Suppressor macrophage (primary cell): ENCODE results near the gene SCP2.

Source experiments
- DNase-seq, 4 experiments: peaks; one replicate each; pipeline ENCODE4 v3.0.0-alpha.2; 2020 to 2022

The SCP2 gene

DNA sequence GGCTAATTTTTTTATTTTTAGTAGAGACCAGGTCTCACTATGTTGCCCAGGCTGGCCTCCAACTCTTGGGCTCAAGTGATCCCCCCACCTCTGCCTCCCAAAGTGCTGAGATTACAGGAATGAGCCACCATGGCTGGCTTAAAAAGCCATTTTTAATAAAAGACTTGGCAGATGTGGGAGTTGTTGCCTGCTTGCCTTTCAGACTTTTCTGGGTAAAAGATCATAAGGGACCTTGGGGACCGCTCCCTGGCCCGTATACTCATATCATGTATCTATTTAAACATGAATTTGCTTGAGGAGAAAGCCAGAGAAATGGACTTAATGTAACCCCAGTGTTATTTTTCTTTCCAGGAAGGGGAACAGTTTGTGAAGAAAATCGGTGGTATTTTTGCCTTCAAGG is 111.5 kb downstream of the SCP2 start:
- no peak for DNase-seq

DNA sequence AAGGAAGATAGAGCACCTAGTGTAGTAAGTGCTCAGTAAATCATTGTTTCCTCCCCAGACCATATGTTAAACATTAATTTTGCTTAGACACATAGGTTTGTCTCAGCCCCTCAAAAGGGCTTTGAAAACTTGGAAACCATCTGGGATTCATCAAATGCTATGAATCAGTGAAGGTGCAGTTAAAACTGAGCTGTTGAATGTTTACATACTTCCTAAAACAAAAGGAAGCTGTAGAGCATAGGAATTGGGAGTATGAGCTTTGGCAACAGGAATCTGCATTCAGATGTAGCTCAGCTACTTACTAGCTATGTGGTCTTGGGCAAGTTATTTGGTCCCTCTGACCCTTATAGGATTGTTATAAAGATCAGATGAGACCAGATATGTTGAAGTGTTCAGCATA is 116.2 kb downstream of the SCP2 start:
- DNase-seq, result no peak

DNA sequence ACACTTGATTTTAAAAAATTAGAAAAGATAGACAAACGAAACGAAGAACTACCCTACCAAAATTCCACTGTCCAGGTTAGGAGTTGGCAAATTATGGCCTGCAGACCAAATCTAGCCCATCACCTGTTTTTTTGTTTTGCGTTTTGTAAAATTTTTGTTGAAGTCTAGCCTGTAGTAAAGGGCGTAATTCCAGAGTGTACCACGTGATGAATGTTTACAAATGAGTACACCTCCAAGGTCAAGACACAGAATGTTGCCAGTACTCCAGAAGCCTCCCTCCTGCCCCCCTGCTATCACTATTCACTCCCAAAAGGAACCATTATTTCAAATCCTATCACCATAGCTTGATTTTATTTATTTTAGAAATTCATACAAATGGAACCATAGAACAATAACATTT is 117.8 kb downstream of the SCP2 start:
- no peak for DNase-seq

DNA sequence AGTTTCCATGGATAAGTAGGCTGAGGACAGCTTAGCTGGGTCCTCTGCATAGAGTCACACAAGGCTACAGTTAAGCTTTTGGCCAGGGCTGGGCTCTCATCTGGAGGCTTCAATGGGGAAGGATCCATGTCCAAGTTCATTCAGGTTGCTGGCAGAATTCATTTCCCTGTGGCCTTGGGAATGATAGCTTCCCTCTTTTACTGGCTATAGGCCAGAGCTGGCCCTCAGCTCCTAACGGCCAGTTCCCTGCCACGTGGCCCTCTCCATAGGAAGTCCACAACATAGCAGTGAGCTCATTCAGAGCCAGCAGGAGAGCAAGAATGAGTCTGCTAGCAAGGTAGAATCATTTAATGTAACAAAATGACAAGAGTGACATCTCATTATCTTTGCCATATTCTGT is 119.9 kb downstream of the SCP2 start:
- DNase-seq, result peak in 2 of 4 experiments; percentile 4 to 13

DNA sequence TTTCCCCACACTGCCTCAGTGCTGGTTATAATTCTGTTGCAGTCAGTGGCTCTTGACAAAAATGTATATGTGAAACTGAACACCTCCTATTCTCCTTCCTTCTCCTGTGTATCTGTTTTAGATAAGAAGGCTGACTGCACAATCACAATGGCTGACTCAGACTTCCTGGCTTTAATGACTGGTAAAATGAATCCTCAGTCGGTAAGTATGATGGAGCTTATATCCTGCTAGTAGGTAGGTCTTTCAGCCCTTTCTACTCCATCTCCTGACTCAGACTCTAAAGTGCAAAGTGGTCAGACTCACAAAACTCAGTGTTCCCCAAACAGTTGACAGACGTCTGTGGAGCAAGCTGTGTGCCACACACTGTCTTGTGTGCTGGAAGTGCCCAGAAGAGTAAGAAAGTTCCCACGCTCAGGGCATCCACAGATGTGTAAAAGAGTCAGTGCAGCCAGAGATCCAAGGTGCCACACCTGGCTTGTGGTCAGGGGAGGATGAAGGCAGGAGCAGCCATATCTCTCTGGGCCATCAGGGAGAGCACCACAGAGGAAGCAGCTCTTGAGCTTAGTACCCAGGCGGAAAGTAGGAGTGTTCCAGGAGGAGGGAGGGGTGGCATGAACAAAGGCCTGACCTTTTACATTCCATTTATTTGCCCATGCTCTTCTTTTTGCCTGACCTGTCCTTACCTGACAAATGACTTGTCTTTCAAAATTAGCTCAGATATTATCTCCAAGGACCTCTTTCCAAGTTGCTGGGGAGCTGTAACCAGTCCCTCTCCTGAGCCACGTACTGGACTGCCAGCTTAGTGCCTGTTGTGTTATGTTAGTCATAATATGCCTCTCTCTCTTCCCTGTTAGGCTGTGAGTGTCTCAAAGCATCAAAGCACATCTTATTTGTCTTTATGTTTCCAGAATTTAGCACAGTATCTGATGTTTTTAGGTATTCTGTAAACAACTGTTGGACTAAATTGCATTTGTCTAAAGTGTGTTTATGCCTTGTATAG is 121.0 kb downstream of the SCP2 start:
- no peak for DNase-seq

DNA sequence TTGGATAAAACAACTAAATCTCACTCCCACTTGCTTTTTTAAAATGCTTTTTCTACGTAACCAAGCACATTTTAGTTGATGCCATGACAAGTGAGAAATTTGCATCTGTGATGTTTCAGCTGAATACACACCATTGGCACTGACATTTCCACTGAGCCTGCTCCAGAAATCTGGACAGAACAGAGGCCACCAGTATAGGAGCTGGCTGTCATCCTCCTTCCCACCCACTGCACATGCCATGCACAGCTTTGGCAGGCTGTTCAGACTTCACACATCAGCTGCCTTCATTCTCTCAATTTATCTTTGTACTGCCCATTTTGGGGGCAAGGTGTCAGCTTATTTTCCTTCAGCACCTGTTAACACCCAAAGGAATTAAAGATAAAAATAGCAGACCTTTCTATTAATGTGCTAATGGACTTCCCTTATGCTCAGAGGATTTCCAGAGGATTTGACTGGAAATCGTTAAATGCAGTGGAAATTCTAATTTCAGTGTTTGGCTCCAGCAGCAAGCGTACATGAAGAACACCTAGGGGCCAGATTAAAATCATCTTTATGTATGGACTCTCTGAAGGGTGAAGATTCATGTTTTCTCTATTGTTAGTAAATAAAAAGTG is 122.0 kb downstream of the SCP2 start:
- DNase-seq, result no peak

DNA sequence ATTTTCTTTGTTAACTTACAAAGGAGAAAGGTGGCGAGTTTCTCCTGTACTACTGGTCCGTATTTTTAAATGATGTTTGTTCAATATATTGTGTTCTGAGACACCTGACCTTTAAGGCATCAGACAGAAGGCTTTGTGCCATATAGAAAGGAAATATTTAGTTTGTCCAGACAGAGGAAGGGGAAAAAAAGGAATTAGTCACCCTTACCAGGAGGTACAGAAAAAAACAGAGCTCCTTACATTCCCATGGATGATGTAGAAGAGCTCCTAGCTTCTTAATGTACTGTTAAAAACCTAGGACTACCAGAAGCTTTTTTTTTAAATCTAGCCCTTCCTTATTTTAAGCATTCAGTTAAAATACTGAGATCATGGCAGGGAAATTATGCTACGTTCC is 122.5 kb downstream of the SCP2 start:
- no peak for DNase-seq

DNA sequence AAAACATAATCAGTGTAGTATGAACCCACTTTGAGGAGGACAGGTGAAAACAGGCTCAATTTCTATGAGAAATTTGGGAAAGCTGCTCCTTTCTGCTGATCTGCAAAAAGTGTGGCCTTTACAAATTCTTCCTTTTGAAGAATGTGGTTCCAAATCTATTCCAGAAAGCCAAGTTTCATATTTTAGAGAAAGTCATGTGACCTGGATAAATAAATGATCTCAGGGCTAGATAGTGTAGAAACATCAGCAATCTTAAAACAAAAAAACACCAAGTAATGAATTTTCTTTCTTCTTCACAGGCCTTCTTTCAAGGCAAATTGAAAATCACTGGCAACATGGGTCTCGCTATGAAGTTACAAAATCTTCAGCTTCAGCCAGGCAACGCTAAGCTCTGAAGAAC is 123.2 kb downstream of the SCP2 start:
- no peak for DNase-seq

DNA sequence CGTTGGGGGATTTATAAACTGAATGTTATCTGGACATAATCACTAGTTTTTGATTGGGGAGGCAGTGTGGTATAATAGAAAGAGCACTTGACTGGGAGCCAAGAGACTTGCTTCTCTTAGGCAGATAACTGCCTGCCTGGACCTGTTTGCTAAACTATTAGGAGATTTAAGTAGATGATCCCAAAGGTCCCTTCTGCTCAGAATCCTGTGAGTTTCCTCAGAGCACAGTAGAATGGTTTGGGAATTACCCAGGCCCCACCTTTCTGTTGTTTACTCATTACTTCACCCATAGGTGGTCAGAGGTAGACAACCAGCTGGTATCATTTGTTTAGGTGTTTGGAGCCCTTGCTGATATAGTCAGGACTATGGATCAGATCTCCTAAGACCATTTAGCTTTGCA is 124.6 kb downstream of the SCP2 start:
- no peak for DNase-seq

DNA sequence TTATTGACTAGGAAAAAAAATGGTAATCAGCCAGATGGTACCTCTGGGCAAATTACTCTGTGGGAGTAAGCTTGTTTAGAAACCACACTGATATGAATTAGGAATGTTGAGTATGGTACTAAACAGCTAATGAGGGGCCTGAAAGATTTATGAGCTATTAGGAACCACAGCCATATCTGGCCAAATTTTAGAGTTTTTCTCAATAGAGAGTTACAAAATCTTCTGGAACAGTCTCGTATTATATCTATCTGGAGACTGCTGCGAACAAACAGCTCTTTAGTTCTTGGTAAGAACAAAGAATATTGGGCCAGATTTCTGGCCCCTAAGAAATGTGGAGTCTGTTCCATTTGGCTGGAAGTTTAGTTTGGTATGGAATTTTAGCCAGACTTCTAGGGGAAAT is 130.1 kb downstream of the SCP2 start:
- DNase-seq, result no peak

DNA sequence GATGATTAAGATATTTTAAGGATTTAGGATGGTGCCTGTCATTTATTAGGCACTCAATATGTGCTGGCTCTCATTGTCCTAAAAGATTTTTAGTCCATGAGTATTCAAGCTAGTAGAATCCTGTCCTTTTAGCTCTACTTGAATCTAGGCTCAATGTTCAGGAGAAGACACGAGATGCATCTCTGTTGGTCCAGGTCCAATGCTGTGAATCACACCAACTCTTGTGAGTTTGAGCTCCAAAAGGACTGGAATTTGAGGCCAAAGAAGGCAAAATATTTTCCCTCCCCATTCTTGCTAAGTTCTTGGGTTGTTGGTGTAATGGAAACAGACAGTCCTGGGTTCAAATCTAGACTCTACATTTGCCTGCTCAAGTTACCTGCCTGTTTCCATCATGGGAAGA is 133.5 kb downstream of the SCP2 start:
- DNase-seq, result no peak

DNA sequence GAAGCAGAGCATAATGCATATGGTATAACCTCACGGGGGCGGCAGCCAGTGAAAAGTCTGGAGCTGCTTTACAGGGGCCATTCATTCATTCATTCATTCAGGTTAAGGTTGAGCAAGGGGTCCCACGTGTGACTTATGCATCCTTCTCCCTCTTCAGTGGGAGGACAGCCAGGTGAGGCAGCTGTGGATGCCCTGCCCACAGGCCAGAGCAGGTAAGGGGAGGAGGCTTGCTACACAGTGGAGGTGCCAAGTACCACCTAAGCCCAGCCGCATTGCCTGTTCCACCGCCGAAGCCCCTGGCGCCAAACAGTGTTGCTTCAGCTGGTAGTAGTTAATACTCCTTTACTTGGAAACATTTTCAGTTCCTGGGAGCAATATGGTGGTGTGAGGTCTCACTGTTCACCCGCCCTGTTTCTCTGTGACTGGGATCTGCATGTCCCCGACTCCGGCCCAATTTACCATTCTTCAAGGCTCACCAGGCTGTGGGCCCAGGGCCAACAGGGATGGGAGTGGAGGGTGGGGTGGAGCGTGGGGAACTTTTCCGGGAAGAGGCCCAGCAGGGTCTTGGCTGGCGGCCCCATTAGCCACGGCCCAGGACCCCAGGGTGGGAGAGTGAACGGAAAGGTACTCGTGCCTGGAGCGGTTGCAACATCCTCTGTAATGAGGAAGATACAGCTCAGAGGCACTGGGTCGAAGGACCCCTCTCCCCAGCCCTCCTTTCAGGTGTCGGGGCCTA is 134.2 kb downstream of the SCP2 start:
- no peak for DNase-seq

DNA sequence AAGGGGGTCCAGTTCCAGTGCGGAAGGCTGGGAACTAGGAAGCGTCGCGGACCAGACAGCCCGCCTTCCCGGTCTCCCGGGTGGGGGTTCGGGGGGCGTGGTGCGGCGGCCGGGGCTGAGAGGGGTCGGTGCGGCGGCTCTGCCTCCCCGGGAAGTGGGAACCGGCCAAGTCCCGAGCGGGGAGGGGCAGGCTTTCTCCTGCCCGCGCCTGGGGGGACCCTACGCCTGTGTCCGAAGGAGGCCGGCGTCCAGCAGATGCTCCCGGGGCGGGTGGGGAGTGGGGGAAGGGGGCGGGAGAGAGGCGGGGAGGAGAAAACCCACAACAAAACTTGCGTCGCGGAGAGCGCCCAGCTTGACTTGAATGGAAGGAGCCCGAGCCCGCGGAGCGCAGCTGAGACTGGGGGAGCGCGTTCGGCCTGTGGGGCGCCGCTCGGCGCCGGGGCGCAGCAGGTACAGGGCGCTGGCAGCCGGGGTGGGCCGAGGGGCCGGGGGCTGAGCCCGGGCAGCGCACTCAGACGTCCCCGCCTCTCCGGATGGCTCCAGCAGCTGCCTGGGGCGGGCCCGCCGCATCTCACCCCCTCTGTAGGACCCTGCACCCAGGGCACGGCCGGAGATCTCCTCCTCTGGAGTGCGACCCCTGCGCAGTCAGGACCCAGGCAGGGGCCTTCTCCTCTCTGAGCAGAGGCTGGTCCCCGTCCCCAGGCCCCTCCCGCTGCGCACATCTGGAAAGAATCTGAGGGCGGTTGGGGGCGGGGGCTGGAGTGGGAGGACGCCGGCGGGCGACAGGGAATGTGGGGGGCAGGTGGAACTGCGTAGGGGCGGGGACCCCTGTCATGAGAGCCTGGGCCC is 135.0 kb downstream of the SCP2 start, which contains the start of gene PODN:
TSS of gene PODN (plus strand) at position 355 of the 849 bp plus-strand sequence. CDS start 7,643 bp downstream, outside the sequence.
- DNase-seq, result peak in 2 of 4 experiments; percentile 11 to 31

DNA sequence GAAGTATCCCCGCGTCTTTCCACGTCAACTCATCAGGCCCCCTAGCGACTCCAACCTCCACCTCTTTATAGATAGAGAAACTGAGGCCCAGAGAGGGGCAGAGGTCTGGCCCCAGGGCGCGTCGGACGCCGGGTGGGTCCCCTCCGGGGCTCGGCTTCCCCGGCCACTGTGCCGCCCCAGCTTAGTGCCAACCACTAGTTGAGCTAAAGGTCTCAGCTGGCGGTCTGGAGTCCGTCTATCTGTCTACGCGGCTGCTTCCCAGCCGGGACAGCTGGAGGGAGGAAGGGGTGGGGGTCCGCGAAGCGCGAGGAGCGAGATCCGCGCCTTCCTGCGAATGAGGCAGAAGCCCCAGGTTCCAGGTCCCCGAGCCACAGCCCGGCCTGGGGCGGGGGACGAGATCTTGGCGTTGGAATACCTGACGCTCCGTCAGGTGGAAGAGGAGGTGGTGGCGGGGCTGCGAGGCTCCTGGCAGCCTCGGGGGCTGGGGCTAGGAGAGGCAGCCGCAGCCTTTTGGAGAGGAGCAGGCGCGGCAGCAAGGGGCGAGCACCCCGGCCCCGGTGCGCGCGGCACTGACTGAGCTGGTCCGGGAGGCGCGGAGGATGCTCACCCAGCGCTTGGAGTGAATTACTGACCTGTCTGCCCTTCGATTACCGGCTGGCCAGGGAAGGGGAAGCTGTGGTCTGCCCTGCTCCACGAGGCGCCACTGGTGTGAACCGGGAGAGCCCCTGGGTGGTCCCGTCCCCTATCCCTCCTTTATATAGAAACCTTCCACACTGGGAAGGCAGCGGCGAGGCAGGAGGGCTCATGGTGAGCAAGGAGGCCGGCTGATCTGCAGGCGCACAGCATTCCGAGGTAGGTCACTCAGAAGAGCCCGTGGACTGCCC is 135.9 kb downstream of the SCP2 start:
- peak in 1 of 4 experiments; percentile 6 for DNase-seq

DNA sequence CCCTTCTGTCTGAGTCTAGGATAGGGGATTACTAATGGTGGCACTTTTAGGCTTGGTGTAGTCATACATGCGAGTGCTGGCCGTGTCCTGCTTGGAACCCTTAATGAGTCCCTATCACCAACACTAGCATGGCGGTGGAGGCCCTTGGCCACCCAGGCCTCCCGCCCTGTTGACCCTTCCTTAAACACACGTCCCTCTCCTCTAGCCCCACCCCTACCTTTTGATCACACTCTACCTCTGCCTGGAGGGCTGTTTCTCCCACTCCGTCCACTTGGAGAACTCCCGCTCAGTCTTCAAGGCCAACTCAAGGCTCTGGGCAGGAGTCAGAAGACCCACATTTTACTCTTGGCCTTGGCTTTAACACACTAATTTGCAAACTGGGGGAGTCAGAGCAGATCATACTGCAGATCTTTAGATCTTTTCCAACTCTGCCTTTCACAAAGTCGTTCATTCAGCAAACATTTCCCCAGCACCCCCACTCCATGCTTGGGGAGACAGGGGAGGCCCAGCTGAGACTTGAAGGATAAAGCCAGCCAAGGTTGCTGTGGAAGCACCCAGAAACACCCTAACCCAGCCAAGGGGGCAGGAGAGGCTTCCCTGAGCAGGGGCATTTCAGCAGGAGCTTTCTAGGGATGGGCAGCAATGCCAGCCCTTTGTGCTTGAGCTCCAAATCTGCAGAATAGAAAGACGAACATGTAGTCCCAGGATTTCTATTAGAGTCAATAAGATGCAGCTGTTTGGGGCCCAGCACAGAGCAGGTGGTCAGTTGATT is 136.9 kb downstream of the SCP2 start:
- DNase-seq, result no peak

DNA sequence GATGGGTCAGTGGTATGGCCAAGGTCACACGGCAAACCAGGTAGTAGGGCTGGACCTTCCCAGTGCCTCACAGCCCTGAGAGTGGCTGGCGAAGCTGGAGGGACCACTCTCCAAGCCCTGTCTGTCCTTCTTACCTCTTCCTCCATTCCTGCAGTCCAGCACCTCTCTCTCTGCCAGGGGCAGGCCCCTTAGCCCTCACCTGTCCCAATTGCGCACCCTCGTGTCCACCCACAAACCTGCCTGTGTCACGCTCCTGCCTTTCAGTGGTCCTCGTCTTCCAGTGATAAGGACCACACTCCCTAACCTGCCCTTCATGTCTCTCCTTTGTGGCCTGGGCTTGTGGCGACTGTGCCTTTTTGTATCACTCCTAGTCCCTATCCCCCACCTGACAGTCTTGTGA is 138.3 kb downstream of the SCP2 start:
- no peak for DNase-seq

DNA sequence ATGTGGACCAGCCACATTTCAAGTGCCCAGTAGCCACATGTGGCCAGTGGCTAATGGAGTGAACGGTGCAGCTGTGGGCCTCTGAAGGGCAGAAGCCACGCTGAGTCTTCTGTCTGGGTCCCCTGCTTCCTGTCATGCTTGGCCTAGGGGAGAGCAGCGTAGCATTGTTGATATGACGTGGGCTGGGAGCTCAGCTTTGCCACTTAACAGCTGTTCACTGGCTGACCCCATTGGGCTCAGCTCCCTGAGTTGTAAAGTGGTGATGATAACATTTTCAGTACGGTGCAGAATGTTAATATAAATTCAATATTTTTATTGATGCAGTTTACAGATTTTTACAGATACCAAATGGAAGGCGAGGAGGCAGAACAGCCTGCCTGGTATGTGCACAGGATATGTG is 139.4 kb downstream of the SCP2 start:
- no peak for DNase-seq

DNA sequence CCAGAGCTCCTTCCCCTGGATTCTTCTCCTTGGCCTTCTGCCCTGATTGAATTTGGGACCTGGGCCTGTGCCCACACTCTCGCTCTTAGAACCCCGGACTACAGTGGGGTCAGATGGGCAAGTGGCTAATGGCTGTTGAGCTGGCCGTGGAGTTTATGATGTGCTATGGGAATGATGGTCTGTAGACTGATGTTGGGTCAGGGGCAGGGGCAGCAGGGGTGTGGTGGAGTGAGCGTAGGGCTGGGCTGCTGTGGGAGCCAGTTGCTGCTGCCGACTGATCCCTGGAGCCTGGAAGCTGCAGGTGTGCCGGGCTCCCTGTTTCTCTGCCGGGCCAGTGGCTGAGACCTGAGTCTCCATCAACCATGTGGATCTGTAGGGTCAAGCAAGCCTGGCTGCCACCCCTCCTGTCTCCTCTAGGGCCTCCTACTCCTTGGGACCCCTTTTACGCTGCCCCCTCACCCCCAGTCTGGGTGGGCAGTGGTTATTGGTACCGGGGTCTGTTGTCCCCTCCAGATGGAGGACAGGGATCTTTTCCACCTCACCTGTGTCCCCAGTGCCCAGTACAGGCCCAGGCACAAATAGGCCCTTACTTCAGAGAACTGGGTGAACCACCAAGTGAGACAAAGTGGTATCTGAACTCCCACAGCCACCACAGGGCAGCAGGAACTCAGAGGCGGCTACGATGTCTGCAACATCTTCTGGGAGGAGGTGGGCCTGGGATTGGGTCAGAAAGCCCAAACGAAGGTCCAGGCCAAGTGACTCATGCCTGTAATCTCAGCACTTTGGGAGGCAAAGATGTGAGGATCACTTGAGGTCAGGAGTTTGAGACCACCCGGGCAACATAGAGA is 140.0 kb downstream of the SCP2 start:
- DNase-seq, result no peak

DNA sequence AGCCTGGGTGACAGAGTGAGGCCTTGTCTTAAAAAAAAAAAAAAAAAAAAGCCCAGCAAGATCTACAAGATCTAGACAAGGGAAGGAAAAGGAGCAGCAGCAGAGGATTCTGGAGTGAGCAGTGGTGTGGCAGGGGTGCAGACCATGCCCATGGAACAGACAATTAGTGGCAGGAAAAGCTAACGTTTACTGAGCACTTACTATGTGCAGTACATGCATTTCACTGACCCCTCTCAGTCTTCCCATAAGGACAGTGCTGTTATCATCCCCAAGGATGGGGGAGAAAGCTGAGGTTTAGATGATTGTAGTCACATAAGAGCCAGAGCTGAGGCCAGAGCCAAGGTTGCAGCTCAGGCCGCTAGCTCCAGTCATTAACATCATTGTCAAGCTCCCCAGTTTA is 140.8 kb downstream of the SCP2 start:
- DNase-seq, result no peak
